HFFc6 (cell line): ENCODE data around the gene PNPLA5. TPM values are rescaled to one million over a fixed set of nuclear protein-coding genes. Genes with fewer than 3 reads are reported as not detected.

ENCODE experiments used
- DNase-seq: peaks from one replicate; pipeline ENCODE4 v3.0.0-alpha.2; 2018
- H3K27ac Mint-ChIP-seq: 2 replicates; pipeline ENCODE4 v1.8.0; 2020; ENCODE audit warnings: mild to moderate bottlenecking, mixed read lengths
- H3K27me3 Mint-ChIP-seq: 2 replicates; pipeline ENCODE4 v1.8.0; 2021; ENCODE audit warnings: mild to moderate bottlenecking, moderate library complexity, mixed read lengths; ENCODE audit not compliant: insufficient read depth
- H3K36me3 Mint-ChIP-seq: 2 replicates; pipeline ENCODE4 v1.8.0; 2021; ENCODE audit warnings: low read depth, mixed read lengths
- H3K4me1 Mint-ChIP-seq: 2 replicates; pipeline ENCODE4 v1.8.0; 2020; ENCODE audit warnings: low read depth, mixed read lengths
- H3K4me3 Mint-ChIP-seq: 2 replicates; pipeline ENCODE4 v1.8.0; 2020; ENCODE audit warnings: mild to moderate bottlenecking, moderate library complexity, mixed read lengths
- H3K9me3 Mint-ChIP-seq: 2 replicates; pipeline ENCODE4 v1.8.0; 2020; ENCODE audit warnings: mild to moderate bottlenecking, mixed read lengths
- total RNA-seq, 6 experiments: library from RNA; stranded (reverse); fragmentation: NEBNext Ultra II Directional; extraction: Animal tissue kit (Norgen Biotek cat#: 25700); gene quantifications; 2 replicates in 1 of 6; 3 replicates in 5 of 6; pipeline ENCODE4 v1.2.3, GENCODE V29; 2021
- TF ChIP-seq, protein P1 (sequence below): fragments of 200-600 bp; sonication (generic); IDR thresholded peaks from 2 replicates; pipeline ENCODE4 v1.5.0; 2021; ENCODE audit warnings: antibody characterized with exemption, mild to moderate bottlenecking

The PNPLA5 gene
- total RNA-seq, 6 experiments from 2014 or later: not detected

DNA sequence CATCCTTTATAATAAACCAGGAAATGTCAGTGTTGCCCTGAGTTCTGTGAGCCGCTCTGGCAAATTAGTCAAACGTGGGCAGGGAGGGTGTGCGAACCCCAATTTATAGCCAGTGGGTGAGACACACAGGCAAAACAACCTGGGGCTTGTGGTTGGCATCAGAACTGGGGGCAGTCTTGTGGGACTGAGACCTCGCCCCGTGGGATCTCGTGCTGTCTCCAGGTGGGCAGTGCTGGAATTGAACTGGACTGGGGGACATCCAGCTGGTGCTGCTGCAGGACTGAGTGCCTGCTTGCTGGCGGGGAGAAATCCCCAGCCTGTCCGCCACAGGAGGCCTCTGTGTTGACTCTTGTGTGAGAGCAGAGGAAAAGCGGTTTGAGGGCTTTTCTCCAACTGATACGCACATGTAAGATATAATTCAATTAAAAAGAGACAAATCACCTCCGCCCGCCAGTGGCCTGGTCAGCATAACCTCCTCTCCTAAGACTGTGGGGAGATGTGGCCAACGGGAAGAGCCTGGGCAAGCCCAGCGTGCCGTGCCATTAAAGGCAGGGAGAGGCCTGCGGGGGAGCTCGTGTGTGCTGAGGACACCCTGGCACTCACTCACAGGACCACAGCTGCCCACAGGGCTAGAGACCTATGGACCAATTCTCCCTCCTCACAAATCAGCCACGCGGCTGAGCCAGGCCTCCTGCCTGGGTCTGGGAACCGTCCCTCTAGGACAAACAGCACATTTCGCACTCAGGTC lies 47.9 kb downstream of the PNPLA5 start:
- Mint-ChIP-seq H3K4me3 (no peak overlapping the region), H3K4me1 (no peaks in the 10 kb centered on the region), H3K36me3 (no peaks in the 10 kb centered on the region), H3K27me3 (peaks cover 44% of the 10 kb centered on the region), H3K27ac (no peak overlapping the region), H3K9me3 (no peaks in the 10 kb centered on the region)
- TF ChIP-seq, protein P1, sequence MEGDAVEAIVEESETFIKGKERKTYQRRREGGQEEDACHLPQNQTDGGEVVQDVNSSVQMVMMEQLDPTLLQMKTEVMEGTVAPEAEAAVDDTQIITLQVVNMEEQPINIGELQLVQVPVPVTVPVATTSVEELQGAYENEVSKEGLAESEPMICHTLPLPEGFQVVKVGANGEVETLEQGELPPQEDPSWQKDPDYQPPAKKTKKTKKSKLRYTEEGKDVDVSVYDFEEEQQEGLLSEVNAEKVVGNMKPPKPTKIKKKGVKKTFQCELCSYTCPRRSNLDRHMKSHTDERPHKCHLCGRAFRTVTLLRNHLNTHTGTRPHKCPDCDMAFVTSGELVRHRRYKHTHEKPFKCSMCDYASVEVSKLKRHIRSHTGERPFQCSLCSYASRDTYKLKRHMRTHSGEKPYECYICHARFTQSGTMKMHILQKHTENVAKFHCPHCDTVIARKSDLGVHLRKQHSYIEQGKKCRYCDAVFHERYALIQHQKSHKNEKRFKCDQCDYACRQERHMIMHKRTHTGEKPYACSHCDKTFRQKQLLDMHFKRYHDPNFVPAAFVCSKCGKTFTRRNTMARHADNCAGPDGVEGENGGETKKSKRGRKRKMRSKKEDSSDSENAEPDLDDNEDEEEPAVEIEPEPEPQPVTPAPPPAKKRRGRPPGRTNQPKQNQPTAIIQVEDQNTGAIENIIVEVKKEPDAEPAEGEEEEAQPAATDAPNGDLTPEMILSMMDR: no peak
- no peak for DNase-seq

DNA sequence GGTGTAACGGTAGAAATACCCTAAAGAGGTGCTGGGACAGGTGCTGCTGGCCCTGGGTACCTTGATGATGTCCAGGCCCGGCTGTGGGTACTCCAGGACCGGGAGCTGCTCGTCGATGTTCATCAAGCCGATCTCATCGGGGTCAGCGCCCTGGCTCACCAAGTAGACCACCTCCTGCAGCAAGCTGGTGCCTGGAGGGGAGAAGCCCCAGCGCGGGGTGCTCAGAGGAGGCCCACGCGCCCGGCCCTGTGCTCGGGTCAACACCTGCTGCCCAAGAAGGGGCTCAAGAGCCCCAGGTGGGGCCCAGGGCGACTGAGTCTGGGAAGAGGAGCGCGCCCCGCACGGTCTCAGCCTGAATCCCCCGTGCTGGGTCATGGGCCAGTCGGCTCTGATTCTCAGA lies 50.1 kb downstream of the PNPLA5 start:
- Mint-ChIP-seq H3K36me3 (no peaks in the 10 kb centered on the region), H3K4me1 (no peaks in the 10 kb centered on the region), H3K27ac (no peak overlapping the region), H3K9me3 (no peaks in the 10 kb centered on the region), H3K27me3 (peaks cover 51% of the 10 kb centered on the region), H3K4me3 (no peak overlapping the region)
- no peak for DNase-seq
- TF ChIP-seq, protein P1: no peak

DNA sequence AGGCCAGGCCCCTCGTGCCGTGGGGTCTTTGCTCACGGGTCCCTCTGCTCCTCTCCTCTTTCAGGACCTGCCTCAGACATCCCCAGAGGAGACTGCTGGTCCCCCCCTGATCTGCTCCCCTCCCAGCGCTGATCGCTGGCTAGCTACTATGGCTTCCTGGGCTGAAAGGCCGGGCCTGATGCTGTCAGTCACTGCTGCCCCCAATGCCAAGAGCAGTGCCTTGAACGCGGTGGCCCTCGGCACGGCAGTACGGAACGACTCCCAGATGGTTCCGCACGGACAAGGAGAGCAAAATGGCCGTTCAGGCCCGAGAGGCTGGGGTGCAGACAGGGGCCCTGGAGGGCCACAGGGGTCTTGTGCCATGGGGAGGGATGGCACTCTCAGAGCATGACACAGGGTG lies 51.0 kb downstream of the PNPLA5 start:
- Mint-ChIP-seq H3K27ac (no peak overlapping the region), H3K4me3 (no peak overlapping the region), H3K27me3 (peaks cover 49% of the 10 kb centered on the region), H3K36me3 (no peaks in the 10 kb centered on the region), H3K9me3 (no peaks in the 10 kb centered on the region), H3K4me1 (no peaks in the 10 kb centered on the region)
- TF ChIP-seq, protein P1: no peak
- no peak for DNase-seq

DNA sequence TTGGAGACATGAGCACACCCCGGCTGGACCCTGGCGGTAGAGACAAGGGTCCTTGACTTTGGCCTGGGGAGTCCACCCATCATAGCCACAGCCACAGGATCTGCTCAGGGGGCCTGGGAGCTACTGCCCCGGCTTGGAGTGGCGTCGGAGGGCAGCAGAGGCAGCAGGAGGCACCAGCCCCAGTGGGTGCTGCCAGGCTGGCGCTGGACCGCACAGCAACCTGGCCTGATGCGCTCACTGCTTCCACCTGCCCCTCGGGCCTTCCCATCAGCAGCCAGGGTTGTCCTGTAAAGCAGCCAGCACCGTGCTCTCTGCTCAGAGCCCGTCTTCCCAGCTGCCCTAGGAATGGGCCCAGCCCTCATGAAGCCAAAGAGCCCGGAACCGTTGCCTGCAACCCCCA lies 51.4 kb downstream of the PNPLA5 start:
- H3K36me3 Mint-ChIP-seq: no peaks in the 10 kb centered on the region
- no peak overlapping the region for H3K4me3 Mint-ChIP-seq
- H3K4me1 Mint-ChIP-seq: no peaks in the 10 kb centered on the region
- no peak for DNase-seq
- TF ChIP-seq, protein P1: no peak
- H3K9me3 Mint-ChIP-seq: no peaks in the 10 kb centered on the region
- H3K27ac Mint-ChIP-seq: no peak overlapping the region
- peaks cover 51% of the 10 kb centered on the region for H3K27me3 Mint-ChIP-seq

DNA sequence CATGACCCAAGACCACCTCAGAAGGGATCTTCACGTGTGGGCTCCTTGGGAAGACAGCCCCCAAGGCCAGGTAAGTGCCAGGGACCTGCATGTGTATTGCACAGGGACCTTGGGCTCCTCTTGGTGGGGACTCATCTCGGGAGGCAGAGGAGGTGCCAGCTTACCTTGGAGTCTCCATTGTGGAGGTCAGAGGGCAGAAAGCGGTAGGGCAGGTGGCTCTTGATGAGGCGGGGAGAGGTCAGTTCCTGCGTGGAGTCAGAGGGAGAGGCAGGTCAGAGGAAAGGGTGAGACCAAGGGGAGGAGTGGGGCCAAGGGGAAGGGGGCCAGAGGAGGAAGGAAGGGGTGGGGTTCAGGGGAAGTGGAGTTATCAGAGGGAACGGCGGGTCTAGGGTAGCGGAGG lies 52.0 kb downstream of the PNPLA5 start:
- DNase-seq: no peak
- Mint-ChIP-seq H3K27ac (no peak overlapping the region), H3K4me1 (no peaks in the 10 kb centered on the region), H3K9me3 (no peaks in the 10 kb centered on the region), H3K36me3 (no peaks in the 10 kb centered on the region), H3K27me3 (peaks cover 51% of the 10 kb centered on the region), H3K4me3 (no peak overlapping the region)
- TF ChIP-seq, protein P1: no peak
